Skin epidermis (tissue), 12 donors: ENCODE results near the gene POLR1F.

ENCODE experiments used
- H3K27ac ChIP-seq, 21 experiments: fragments of 200-600 bp; sonication (generic) in 11 of 21; one replicate each; pipeline ENCODE4 v1.5.0; 2020; ENCODE audit warnings: mild to moderate bottlenecking in 3 of 21, inconsistent platforms in 2 of 21, moderate library complexity in 2 of 21
- H3K4me3 ChIP-seq, 7 experiments: fragments of 200-600 bp; sonication (generic) in 2 of 7; one replicate each; pipeline ENCODE4 v1.5.0; 2020; ENCODE audit warnings: inconsistent platforms in 2 of 7, mild to moderate bottlenecking in 2 of 7, moderate library complexity in 1 of 7

Gene POLR1F

DNA sequence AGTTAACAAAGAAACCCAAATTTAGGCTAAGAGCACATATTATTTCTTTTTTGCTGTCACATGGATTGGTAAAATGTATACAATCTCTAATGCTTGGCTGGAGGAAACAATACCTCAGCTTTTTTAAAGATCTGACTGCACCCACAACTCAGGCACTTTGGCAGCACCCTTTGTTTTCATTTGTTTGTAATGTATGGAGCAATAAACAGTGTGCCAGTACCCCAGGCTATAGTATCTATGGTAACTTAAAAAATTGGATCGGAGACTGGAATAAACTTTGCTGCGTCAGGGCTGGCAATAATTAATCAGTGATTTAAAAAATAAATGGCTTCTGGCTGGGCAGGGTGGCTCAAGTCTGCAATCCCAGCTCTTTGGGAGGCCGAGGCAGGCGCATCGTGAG is 27.2 kb downstream of the POLR1F start:
- Histone ChIP-seq H3K4me3 (no peak overlapping the region), H3K27ac (no peak overlapping the region)

DNA sequence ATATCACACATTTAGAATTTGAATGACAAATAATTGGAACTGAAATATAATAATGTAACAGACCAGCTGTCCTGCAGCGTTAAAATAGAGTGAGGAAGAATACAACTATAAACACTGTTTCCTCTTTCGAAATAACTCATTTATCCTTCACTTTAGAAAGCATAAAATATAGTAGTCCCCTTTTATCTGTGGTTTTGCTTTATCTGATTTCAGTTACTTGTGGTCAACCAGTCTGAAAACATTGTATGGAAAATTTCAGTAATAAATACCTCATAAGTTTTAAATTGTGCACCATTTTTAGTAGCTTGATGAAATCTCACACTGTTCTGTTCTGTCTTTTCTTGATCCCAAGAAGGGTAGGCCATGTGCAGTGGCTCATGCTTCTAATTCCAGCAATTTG is 31.7 kb downstream of the POLR1F start:
- Histone ChIP-seq H3K4me3 (no peak overlapping the region), H3K27ac (no peak overlapping the region)

DNA sequence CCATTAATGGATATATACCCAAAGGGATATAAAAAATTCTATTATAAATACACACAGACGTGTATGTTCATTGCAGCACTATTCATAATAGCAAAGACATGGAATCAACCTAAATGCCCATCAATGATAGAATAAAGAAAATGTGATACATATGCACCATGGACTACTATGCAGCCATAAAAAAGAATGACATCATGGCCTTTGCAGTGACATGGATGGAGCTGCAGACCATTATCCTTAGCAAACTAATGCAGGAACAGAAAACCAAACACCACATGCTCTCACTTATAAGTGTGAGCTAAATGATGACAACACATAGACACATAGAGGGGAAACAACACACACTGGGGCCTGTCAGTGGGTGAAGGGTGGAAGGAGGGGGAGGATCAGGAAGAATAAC is 33.0 kb downstream of the POLR1F start:
- Histone ChIP-seq H3K27ac (no peak overlapping the region), H3K4me3 (no peak overlapping the region)

- Histone ChIP-seq H3K27ac (no peak overlapping the region), H3K4me3 (no peak overlapping the region)
Observed at GRCh38 chr7:19674266-19674960, 34.4 kb downstream of the POLR1F start.

GRCh38 chr7:19670806-19671205 is 38.0 kb downstream of the POLR1F start:
- H3K4me3 ChIP-seq, result no peak overlapping the region
- no peak overlapping the region for H3K27ac ChIP-seq

DNA sequence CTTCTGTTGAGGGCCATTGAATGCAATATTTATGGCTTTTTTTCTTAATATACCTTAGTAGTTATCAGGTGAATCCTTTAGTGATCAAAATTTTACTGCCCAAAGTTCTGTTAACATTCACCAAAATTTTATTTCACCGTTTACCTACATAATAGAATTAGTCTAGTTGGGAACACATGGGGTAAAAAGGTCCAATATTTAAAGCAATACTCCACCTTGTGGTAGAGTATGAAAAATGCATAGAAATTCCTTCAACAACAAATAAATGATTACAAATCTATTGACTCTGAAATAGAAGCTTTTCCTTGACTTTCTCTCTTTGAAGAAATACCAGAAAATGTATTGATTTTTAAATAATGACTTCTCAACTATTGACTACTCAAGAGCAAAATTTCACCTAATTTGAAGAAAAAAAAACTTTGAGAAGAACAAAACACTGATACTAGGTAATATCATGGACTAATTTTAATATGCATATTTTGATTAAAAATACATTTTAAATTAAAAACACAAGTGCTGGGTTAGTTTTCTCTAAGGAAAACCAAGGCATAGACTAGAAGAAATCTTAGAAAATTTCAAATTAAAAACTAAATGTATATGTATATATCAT is 43.3 kb downstream of the POLR1F start:
- Histone ChIP-seq H3K27ac (no peak overlapping the region), H3K4me3 (no peak overlapping the region)

DNA sequence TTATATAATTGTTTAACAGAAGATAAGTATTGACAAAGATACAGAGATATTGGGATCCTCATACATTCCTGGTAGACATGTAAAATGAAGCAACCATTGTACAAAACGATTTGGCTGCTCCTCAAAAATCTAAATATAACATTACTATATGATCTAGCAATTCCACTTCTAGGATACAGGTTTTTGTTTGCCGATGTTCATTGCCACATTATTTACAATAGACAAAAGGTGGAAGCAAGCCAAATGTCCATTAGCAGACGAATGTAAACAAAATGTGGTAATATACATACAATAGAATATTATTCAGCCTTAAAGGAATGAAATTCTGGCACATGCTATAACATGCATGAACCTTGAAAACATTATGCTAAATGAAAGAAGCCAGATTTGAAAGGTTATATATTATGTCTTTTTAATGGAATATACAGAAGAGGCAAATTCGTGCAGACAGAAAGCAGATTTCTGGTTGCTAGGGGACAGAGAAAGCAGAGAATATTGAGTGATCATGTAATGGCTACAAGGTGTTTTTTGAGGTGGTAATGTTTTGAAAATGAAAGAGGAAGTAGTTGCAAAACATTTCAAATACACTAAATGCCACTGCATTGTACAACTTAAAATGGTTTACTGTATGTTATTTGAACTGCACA is 44.9 kb downstream of the POLR1F start:
- H3K27ac ChIP-seq, result no peak overlapping the region
- no peak overlapping the region for H3K4me3 ChIP-seq

- Histone ChIP-seq H3K27ac (no peak overlapping the region), H3K4me3 (no peak overlapping the region)
Observed at GRCh38 chr7:19648791-19649190, 60.0 kb downstream of the POLR1F start.
